Stimulated activated naive B cell treated with anti-CD40 and anti-IgM and Interleukin-4, amounts not matched to agents 10 μg/mL and 1 μg/mL and 100 μg/mL, for 72 hours (primary cell): ENCODE measurements around the gene URI1.
"Not testable (repeated sequence)": the region's sequence is repeated elsewhere in the genome, so short reads cannot be mapped to it uniquely, and the experiment has no call there.

Experiments
- ATAC-seq, 2 donors: fragments of 150-1000 bp; cut with Tn5 transposase; replicated peaks; 2 replicates each; pipeline ENCODE4 v1.10.0; 2021; ENCODE audit warnings: moderate library complexity in 1 of 2
- DNase-seq: peaks from one replicate; pipeline ENCODE4 v3.0.0; 2021
- H3K27ac Mint-ChIP-seq: one replicate; pipeline ENCODE4 v1.8.0; 2022; ENCODE audit warnings: mild to moderate bottlenecking, mixed read lengths
- H3K27me3 Mint-ChIP-seq, 2 donors: one replicate each; pipeline ENCODE4 v1.8.0; 2022; ENCODE audit warnings: mixed read lengths in 2 of 2
- H3K36me3 Mint-ChIP-seq, 2 donors: one replicate each; pipeline ENCODE4 v1.8.0; 2022; ENCODE audit warnings: mixed read lengths in 2 of 2, mild to moderate bottlenecking in 1 of 2
- H3K4me1 Mint-ChIP-seq, 2 donors: one replicate each; pipeline ENCODE4 v1.8.0; 2022; ENCODE audit warnings: mixed read lengths in 2 of 2, mild to moderate bottlenecking in 1 of 2
- H3K4me3 Mint-ChIP-seq, 2 donors: one replicate each; pipeline ENCODE4 v1.8.0; 2022; ENCODE audit warnings: mild to moderate bottlenecking in 2 of 2, mixed read lengths in 2 of 2, moderate library complexity in 1 of 2
- H3K9me3 Mint-ChIP-seq, 2 donors: one replicate each; pipeline ENCODE4 v1.8.0; 2022; ENCODE audit warnings: mixed read lengths in 2 of 2, mild to moderate bottlenecking in 1 of 2

Gene URI1

GRCh38 chr19:29948759-29949470, 6.9 kb downstream of the URI1 start:
- Mint-ChIP-seq H3K27ac (peak overlapping the region; percentile 51), H3K4me1 (peaks cover 42 to 71% of the 10 kb centered on the region in 2 donors), H3K36me3 (peaks cover 11 to 25% of the 10 kb centered on the region in 2 donors)
- not testable (repeated sequence) for ATAC-seq, H3K27me3 Mint-ChIP-seq, H3K4me3 Mint-ChIP-seq, H3K9me3 Mint-ChIP-seq, DNase-seq

- Mint-ChIP-seq H3K36me3 (peaks cover 16 to 21% of the 10 kb centered on the region in 2 donors), H3K27me3 (no peaks in the 10 kb centered on the region), H3K4me3 (no peak overlapping the region), H3K9me3 (peaks cover 1 to 4% of the 10 kb centered on the region in 2 donors), H3K4me1 (peaks cover 31 to 67% of the 10 kb centered on the region in 2 donors), H3K27ac (no peak overlapping the region)
- DNase-seq, result no peak
- no peak for ATAC-seq
Observed at GRCh38 chr19:29952177-29952576, 10.1 kb downstream of the URI1 start.

- no peak overlapping the region for H3K27ac Mint-ChIP-seq
- no peak for ATAC-seq
Observed at GRCh38 chr19:29952646-29953045, 10.6 kb downstream of the URI1 start.

GRCh38 chr19:29953352-29954247, 11.6 kb downstream of the URI1 start:
- no peak overlapping the region for H3K27ac Mint-ChIP-seq
- peaks cover 1 to 4% of the 10 kb centered on the region in 2 donors for H3K9me3 Mint-ChIP-seq
- peaks cover 24 to 60% of the 10 kb centered on the region in 2 donors for H3K4me1 Mint-ChIP-seq
- ATAC-seq, result peak; percentile 82 to 94
- peaks cover 14 to 15% of the 10 kb centered on the region in 2 donors for H3K36me3 Mint-ChIP-seq
- no peak for DNase-seq
- no peaks in the 10 kb centered on the region for H3K27me3 Mint-ChIP-seq
- H3K4me3 Mint-ChIP-seq, result no peak overlapping the region

More at GRCh38 chr19:29952646-29953045, 10.6 kb downstream of the URI1 start:
- peaks cover 14 to 23% of the 10 kb centered on the region in 2 donors for H3K36me3 Mint-ChIP-seq
- H3K4me3 Mint-ChIP-seq, result no peak overlapping the region
- H3K4me1 Mint-ChIP-seq, result peaks cover 29 to 62% of the 10 kb centered on the region in 2 donors
- no peak for DNase-seq
- H3K27me3 Mint-ChIP-seq, result no peaks in the 10 kb centered on the region
- H3K9me3 Mint-ChIP-seq, result peaks cover 1 to 4% of the 10 kb centered on the region in 2 donors

GRCh38 chr19:29956855-29957254, 14.8 kb downstream of the URI1 start:
- Mint-ChIP-seq H3K9me3 (peaks cover 5 to 7% of the 10 kb centered on the region in 2 donors), H3K27ac (no peak overlapping the region), H3K4me1 (peaks cover 17 to 57% of the 10 kb centered on the region in 2 donors), H3K36me3 (peaks cover 10 to 15% of the 10 kb centered on the region in 2 donors), H3K4me3 (no peak overlapping the region), H3K27me3 (no peaks in the 10 kb centered on the region)
- ATAC-seq, result no peak
- DNase-seq, result no peak

GRCh38 chr19:29961311-29961710, 19.3 kb downstream of the URI1 start:
- no peak for ATAC-seq
- H3K4me3 Mint-ChIP-seq, result no peak overlapping the region
- H3K27ac Mint-ChIP-seq, result no peak overlapping the region
- no peaks in the 10 kb centered on the region for H3K27me3 Mint-ChIP-seq
- peaks cover 26 to 66% of the 10 kb centered on the region in 2 donors for H3K4me1 Mint-ChIP-seq
- peaks cover 4% of the 10 kb centered on the region in 2 donors for H3K9me3 Mint-ChIP-seq
- DNase-seq, result no peak
- H3K36me3 Mint-ChIP-seq, result peaks cover 7 to 18% of the 10 kb centered on the region in 2 donors

- Mint-ChIP-seq H3K27me3 (no peaks in the 10 kb centered on the region), H3K4me3 (no peak overlapping the region), H3K4me1 (peaks cover 31 to 79% of the 10 kb centered on the region in 2 donors), H3K9me3 (peaks cover 4% of the 10 kb centered on the region in 2 donors), H3K36me3 (peaks cover 7 to 14% of the 10 kb centered on the region in 2 donors), H3K27ac (no peak overlapping the region)
- ATAC-seq, result no peak
- DNase-seq, result no peak
Observed at GRCh38 chr19:29962793-29963192, 20.8 kb downstream of the URI1 start.

- no peak overlapping the region for H3K4me3 Mint-ChIP-seq
- H3K36me3 Mint-ChIP-seq, result peaks cover 7 to 14% of the 10 kb centered on the region in 2 donors
- peaks cover 4% of the 10 kb centered on the region in 2 donors for H3K9me3 Mint-ChIP-seq
- no peak for DNase-seq
- no peak overlapping the region for H3K27ac Mint-ChIP-seq
- no peak for ATAC-seq
- no peaks in the 10 kb centered on the region for H3K27me3 Mint-ChIP-seq
- peaks cover 33 to 78% of the 10 kb centered on the region in 2 donors for H3K4me1 Mint-ChIP-seq
Observed at GRCh38 chr19:29963576-29963975, 21.5 kb downstream of the URI1 start.

GRCh38 chr19:29964171-29964570, 22.1 kb downstream of the URI1 start:
- Mint-ChIP-seq H3K9me3 (peaks cover 4% of the 10 kb centered on the region in 2 donors), H3K4me3 (no peak overlapping the region), H3K4me1 (peaks cover 35 to 80% of the 10 kb centered on the region in 2 donors), H3K36me3 (peaks cover 7 to 14% of the 10 kb centered on the region in 2 donors), H3K27ac (peak overlapping the region; percentile 39), H3K27me3 (no peaks in the 10 kb centered on the region)
- no peak for ATAC-seq
- no peak for DNase-seq

- peaks cover 2 to 4% of the 10 kb centered on the region in 2 donors for H3K9me3 Mint-ChIP-seq
- ATAC-seq (no peak), DNase-seq (no peak)
- peaks cover 5 to 11% of the 10 kb centered on the region in 2 donors for H3K36me3 Mint-ChIP-seq
- peaks cover 37 to 80% of the 10 kb centered on the region in 2 donors for H3K4me1 Mint-ChIP-seq
- H3K27ac Mint-ChIP-seq, result no peak overlapping the region
- no peaks in the 10 kb centered on the region for H3K27me3 Mint-ChIP-seq
- no peak overlapping the region for H3K4me3 Mint-ChIP-seq
Observed at GRCh38 chr19:29965492-29965891, 23.5 kb downstream of the URI1 start.

GRCh38 chr19:29966142-29966541, 24.1 kb downstream of the URI1 start:
- H3K9me3 Mint-ChIP-seq, H3K27me3 Mint-ChIP-seq, DNase-seq, H3K4me3 Mint-ChIP-seq, H3K27ac Mint-ChIP-seq, H3K36me3 Mint-ChIP-seq: not testable (repeated sequence)
- peaks cover 38 to 78% of the 10 kb centered on the region in 2 donors for H3K4me1 Mint-ChIP-seq
- peak in 1 of 2 donors; percentile 29 for ATAC-seq

GRCh38 chr19:29966588-29967249, 24.7 kb downstream of the URI1 start:
- H3K36me3 Mint-ChIP-seq, result peaks cover 2 to 7% of the 10 kb centered on the region in 2 donors
- no peak for DNase-seq
- no peak overlapping the region for H3K4me3 Mint-ChIP-seq
- peaks cover 37 to 74% of the 10 kb centered on the region in 2 donors for H3K4me1 Mint-ChIP-seq
- ATAC-seq, result peak; percentile 72 to 78
- H3K27ac Mint-ChIP-seq, result peak overlapping the region; percentile 34
- no peaks in the 10 kb centered on the region for H3K9me3 Mint-ChIP-seq
- H3K27me3 Mint-ChIP-seq, result no peaks in the 10 kb centered on the region

- H3K4me1 Mint-ChIP-seq, result peaks cover 34 to 65% of the 10 kb centered on the region in 2 donors
- no peak overlapping the region for H3K4me3 Mint-ChIP-seq
- no peak overlapping the region for H3K27ac Mint-ChIP-seq
- DNase-seq (no peak), ATAC-seq (peak in 1 of 2 donors; percentile 33)
- no peaks in the 10 kb centered on the region for H3K27me3 Mint-ChIP-seq
- H3K9me3 Mint-ChIP-seq, result no peaks in the 10 kb centered on the region
- peaks cover 0 to 2% of the 10 kb centered on the region in 2 donors for H3K36me3 Mint-ChIP-seq
Observed at GRCh38 chr19:29967623-29968022, 25.6 kb downstream of the URI1 start.

- DNase-seq, result no peak
- Mint-ChIP-seq H3K36me3 (no peaks in the 10 kb centered on the region), H3K4me3 (no peak overlapping the region), H3K27ac (no peak overlapping the region), H3K27me3 (no peaks in the 10 kb centered on the region), H3K4me1 (peaks cover 23 to 52% of the 10 kb centered on the region in 2 donors), H3K9me3 (no peaks in the 10 kb centered on the region)
- ATAC-seq, result no peak
Observed at GRCh38 chr19:29969891-29970290, 27.9 kb downstream of the URI1 start.
